IPS-NIHi11 (cell line): ENCODE measurements around the gene SCAPER.

Experiments
- DNase-seq: peaks from one replicate; pipeline ENCODE4 v3.0.0; 2012; ENCODE audit warnings: mixed read lengths, low spot score

Gene SCAPER, protein sequence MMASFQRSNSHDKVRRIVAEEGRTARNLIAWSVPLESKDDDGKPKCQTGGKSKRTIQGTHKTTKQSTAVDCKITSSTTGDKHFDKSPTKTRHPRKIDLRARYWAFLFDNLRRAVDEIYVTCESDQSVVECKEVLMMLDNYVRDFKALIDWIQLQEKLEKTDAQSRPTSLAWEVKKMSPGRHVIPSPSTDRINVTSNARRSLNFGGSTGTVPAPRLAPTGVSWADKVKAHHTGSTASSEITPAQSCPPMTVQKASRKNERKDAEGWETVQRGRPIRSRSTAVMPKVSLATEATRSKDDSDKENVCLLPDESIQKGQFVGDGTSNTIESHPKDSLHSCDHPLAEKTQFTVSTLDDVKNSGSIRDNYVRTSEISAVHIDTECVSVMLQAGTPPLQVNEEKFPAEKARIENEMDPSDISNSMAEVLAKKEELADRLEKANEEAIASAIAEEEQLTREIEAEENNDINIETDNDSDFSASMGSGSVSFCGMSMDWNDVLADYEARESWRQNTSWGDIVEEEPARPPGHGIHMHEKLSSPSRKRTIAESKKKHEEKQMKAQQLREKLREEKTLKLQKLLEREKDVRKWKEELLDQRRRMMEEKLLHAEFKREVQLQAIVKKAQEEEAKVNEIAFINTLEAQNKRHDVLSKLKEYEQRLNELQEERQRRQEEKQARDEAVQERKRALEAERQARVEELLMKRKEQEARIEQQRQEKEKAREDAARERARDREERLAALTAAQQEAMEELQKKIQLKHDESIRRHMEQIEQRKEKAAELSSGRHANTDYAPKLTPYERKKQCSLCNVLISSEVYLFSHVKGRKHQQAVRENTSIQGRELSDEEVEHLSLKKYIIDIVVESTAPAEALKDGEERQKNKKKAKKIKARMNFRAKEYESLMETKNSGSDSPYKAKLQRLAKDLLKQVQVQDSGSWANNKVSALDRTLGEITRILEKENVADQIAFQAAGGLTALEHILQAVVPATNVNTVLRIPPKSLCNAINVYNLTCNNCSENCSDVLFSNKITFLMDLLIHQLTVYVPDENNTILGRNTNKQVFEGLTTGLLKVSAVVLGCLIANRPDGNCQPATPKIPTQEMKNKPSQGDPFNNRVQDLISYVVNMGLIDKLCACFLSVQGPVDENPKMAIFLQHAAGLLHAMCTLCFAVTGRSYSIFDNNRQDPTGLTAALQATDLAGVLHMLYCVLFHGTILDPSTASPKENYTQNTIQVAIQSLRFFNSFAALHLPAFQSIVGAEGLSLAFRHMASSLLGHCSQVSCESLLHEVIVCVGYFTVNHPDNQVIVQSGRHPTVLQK (N-terminal part only)

DNA sequence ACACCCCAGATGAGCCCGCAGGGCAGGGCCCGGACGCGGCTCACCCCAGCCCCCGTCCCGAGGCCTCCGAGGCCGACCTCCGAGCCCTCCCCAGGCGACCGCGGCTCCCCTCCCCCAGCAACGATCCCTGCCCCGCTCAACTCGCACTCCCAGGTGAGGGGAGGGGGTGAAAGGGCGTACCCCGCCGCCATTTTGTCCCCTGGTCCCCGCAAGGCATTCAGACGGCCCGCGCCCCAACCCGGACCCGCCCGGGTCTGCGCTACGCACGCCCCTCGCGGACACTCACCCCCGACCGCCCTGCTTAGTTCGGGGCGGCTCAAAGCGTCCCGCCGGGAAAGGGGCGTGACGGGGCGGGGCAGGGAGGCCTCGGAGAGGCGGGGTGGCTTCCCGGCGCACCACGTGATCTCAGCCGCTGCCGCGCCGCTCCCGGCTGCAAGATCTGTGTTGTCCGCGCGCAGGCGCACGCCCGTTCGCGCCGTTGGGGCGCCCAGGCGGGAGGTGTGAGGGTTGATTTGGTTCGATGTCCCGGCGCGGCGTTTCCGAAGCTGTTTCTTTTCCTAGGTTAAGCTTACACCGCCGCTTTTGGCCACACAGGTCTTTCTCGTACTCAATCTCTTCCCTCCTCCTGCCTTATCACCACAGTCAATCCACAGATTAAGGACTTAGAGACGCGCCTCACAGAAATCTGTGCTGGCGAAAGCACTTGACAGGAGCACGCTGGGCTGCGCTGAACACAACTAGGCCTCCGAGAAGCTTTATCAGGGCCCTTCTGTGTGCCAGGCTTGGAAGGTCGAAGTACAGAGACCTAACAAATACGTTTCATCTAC is at the start of gene SCAPER:
TSS of gene SCAPER (minus strand) at position 328 of the 827 bp plus-strand sequence. CDS start 21,523 bp downstream, outside the sequence.
- DNase-seq: peak; percentile 97

DNA sequence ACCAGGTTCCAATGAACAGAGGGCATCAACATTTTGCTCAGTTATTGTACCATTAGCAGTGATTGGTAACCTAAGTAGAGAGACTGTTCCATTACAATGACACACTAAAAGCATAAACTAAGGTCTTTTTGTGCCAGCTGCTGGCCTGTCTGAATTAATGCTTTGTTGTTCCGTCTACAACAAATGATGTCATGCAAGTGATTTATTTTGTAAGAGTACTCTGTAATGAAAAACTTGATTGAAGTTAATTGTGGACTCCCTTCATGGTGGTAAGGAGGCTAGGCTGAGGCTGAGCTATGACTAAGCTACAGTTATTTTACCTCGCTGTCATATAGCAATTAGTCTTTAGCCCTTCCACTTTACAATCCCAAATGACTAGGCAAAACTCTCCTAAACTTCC is 49.6 kb upstream of the SCAPER start:
- no peak for DNase-seq

DNA sequence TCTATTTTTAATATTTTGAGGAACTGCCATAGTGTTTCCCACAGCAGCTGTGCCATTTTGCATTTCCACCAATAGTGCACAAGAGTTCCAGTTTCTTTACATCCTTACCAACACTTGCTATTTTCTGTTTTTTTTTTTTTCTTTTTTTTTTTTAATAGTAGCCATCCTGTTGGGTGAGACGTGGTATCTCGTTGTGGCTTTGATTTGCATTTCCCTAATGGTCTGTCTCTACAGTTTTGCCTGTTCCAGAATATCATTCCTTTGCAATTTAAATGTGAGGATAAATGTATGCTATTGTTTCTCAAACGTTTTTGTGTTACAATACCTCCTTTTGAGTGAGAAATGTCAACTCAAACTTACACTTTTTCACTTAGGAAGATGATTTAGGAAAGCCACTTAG is 48.8 kb upstream of the SCAPER start:
- DNase-seq: no peak

GRCh38 chr15:76951220-76951619 is 46.1 kb upstream of the SCAPER start:
- DNase-seq: no peak

GRCh38 chr15:76947454-76947853 is 42.3 kb upstream of the SCAPER start:
- no peak for DNase-seq

GRCh38 chr15:76945494-76946093 is 40.5 kb upstream of the SCAPER start:
- DNase-seq: no peak

DNA sequence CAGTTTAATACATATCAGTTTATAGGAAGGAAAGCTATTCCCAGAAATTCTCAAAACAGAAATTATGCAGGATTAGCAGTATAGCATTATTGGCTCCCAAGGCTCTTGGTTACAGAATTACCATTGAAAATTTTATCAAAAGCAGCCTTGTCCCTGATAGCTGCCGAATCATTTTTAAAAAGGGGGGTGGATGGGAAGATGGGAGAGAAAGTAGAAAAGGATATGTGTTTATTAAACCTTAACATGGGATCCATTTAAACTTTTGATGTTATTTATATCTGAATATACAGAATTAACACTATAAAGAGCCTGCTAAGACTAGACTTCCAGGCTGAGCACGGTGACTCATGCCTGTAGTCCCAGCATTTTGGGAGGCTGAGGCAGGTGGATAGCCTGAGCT is 37.2 kb upstream of the SCAPER start:
- no peak for DNase-seq

GRCh38 chr15:76941636-76942035 is 36.5 kb upstream of the SCAPER start:
- no peak for DNase-seq

- no peak for DNase-seq
Observed at GRCh38 chr15:76939715-76940114, 34.6 kb upstream of the SCAPER start.

- no peak for DNase-seq
Observed at GRCh38 chr15:76938752-76939151, 33.6 kb upstream of the SCAPER start.

DNA sequence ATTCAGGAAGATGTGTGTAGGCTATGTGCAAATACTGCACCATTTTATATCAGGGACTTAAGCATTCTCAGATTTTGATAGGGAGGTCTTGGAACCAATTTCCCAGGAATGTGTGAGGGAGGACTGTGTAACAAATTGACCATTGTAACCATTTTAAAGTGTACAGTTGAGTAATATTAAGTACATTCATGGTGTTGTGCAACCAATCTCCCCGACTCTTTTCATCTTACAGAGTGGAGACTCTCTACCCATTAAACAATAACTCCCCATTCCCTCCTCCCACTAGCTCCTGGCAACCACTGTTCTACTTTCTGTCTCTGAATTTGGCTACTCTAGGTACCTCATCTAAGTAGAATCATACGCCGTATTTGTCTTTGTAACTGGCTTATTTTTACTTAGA is 31.5 kb upstream of the SCAPER start:
- DNase-seq: no peak

DNA sequence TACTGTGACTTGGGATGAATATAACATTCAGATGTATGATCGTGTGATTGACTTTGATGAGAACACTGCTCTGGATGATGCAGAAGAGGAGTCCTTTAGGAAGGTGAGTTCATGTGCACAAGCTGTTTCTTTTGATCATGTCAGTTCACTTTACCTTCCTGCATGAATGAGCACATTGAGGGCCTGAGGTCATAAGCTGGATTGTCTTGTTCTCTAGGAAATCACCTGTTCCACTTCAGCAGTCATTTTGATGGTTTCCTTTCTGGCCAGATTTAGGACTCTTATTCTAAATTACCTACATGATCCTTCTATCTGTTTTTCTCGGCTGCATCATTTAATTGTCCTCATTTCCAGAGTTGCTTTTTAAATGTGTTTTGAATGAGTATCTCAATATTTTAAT is 30.5 kb upstream of the SCAPER start:
- no peak for DNase-seq

- no peak for DNase-seq
Observed at GRCh38 chr15:76932135-76932966, 27.2 kb upstream of the SCAPER start.

DNA sequence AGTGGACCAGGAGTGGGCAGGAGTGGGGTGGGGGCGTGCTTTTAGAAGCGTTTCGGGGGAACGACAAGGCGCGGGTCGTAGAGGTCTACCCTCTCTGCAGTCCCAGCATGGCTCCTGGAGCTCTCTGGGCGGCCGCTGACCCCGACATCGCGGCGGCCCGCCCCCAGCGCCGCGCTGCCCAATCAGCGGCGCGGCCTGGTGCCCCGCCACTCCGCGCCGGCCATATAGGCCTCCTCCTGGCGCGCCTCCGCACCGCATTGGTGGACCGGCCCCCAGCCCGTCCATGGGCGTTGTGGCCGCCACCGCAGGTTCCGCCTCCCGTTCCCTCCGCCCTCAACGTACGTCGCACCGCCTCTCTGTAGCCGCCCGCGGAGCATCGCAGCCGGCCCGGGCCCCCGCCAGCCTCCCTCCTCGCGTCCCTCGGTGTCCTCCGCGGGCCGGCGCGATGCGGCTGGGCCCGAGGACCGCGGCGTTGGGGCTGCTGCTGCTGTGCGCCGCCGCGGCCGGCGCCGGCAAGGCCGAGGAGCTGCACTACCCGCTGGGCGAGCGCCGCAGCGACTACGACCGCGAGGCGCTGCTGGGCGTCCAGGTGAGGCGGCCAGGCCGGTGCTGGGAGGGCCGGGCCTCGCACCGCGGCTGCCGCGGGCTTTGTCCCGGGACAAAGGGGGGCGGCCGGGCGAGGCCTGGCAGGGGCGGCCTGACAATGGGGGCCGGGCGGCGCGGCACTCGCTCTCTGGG is 26.4 kb upstream of the SCAPER start, which contains the start of gene RCN2:
TSS of gene RCN2 (plus strand) at position 353 of the 738 bp plus-strand sequence. CDS start at position 446, 93 bp downstream.
- DNase-seq: peak; percentile 97

DNA sequence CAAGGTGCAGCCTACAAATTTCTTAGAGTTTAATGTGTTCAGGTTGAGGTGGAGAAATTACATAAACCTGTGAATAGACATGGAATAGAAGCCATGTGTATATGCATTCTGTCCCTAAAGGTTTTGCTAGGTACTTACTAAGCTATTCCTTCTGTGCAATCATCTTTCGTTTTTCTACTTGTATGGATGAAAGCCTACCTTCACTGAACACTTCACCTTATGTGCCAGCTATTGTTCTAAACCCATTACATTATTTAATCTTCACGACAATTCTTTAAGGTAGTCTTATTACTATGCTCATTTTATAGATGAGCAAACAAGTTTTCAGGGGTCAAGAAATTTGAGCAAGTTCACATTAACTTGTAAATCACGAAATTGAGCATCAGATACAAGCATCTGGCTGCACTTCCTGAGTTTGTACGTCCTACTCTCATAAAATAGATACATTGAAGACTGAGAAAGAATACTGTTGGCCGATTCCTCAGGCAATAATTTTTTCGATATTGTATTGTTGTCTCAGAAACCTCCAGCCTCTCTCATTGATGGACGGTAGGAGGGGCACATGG is 25.8 kb upstream of the SCAPER start:
- DNase-seq: no peak

DNA sequence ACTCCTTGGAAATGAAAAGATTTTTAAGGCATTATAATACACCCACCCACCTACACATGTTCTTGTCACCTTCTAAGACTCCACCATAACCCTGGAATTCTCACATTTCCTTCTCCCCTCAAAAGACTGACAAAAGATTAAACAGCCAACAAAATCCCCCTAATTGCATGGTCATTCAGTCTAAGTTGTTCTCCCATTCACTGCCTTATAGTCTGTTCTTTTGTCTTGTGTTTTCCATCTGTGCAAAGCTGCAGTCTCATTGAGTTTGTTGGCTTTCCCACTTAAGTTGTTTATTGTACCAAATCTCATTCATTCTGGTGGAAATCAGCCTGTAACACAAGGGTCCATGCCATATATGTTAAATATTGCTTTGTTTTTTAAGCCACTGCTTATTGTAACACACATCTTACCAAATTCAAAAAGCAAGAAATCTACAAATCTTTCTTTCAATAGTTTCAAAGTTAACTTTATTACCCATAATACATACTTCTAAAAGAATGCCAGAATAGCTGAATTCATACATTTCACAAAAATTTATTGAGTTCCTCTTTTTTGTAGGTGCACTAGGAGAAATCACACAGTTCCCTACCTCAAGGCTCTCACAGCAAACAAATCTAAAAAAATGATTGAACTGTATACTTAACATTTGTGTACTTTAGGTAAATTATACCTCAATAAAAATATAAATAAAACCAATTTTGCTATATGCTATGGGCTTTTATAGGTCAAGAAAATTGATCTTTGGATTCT is 24.0 kb upstream of the SCAPER start:
- no peak for DNase-seq

GRCh38 chr15:76928201-76928600 is 23.1 kb upstream of the SCAPER start:
- DNase-seq: no peak

- DNase-seq: no peak
Observed at GRCh38 chr15:76916369-76916768, 11.2 kb upstream of the SCAPER start.
